ENCODE measurements around the gene FLOT2.
A peak's percentile ranks its signal among the peaks of the same experiment; 100 is the strongest.

- peak; percentile 67 for TF ChIP-seq CTCF (conservative IDR thresholded peaks at IDR 0.05; ENCODE audit: low read depth, low read length)
- no peak for TF ChIP-seq EZH2 (IDR thresholded peaks at IDR 0.05; ENCODE audit: low read length, unreplicated experiment)
These were observed 18.9 kb upstream of the FLOT2 start for GRCh38 chr17:28916302-28916934.
